DOHH2 (cell line): ENCODE measurements around the gene ARIH2.

ENCODE experiments used
- H3F3A ChIP-seq: fragments of 200-600 bp; sonication (generic), shearing (Covaris generic); 2 replicates; pipeline ENCODE4 v1.6.0; 2016; ENCODE audit warnings: antibody characterized with exemption, mild to moderate bottlenecking; ENCODE audit not compliant: control insufficient read depth, insufficient read depth
- H3K27ac ChIP-seq: fragments of 200-600 bp; sonication (generic); 2 replicates; pipeline ENCODE4 v1.5.1; 2014; ENCODE audit warnings: low read depth, mild to moderate bottlenecking, low read length, moderate library complexity
- H3K27me3 ChIP-seq: fragments of 200-600 bp; sonication (generic); 2 replicates; pipeline ENCODE4 v1.6.1; 2014; ENCODE audit warnings: mild to moderate bottlenecking, low read length, mixed read lengths; ENCODE audit not compliant: control insufficient read depth
- H3K36me3 ChIP-seq: fragments of 200-600 bp; sonication (generic); 2 replicates; pipeline ENCODE4 v1.6.1; 2014; ENCODE audit warnings: mild to moderate bottlenecking, low read length, moderate library complexity, mixed read lengths; ENCODE audit not compliant: control insufficient read depth
- H3K4me1 ChIP-seq: fragments of 200-600 bp; sonication (generic); 2 replicates; pipeline ENCODE4 v1.6.1; 2014; ENCODE audit warnings: mild to moderate bottlenecking, low read length, mixed read lengths; ENCODE audit not compliant: control insufficient read depth
- H3K4me2 ChIP-seq: fragments of 200-600 bp; sonication (generic); 2 replicates; pipeline ENCODE4 v1.6.0; 2014; ENCODE audit warnings: mild to moderate bottlenecking, low read length, moderate library complexity
- H3K4me3 ChIP-seq: fragments of 200-600 bp; sonication (generic); 2 replicates; pipeline ENCODE4 v1.5.1; 2014; ENCODE audit warnings: mild to moderate bottlenecking, low read length, mixed read lengths
- H3K79me2 ChIP-seq: fragments of 200-600 bp; sonication (generic); 2 replicates; pipeline ENCODE4 v1.6.1; 2014; ENCODE audit warnings: mild to moderate bottlenecking, low read length, mixed read lengths; ENCODE audit not compliant: control insufficient read depth
- H3K9me2 ChIP-seq: fragments of 200-600 bp; sonication (generic); replicated peaks from 2 replicates; pipeline ENCODE4 v1.6.1; 2014; ENCODE audit warnings: mild to moderate bottlenecking, low read length, mixed read lengths; ENCODE audit not compliant: control insufficient read depth
- H3K9me3 ChIP-seq: fragments of 200-600 bp; sonication (generic); 2 replicates; pipeline ENCODE4 v1.6.1; 2014; ENCODE audit warnings: antibody characterized with exemption, low read length, mixed read lengths; ENCODE audit not compliant: control insufficient read depth, insufficient read depth
- H4K20me1 ChIP-seq: fragments of 200-600 bp; sonication (generic); 2 replicates; pipeline ENCODE4 v1.6.0; 2014; ENCODE audit warnings: low read depth, mild to moderate bottlenecking, antibody characterized with exemption, low read length, moderate library complexity; ENCODE audit not compliant: control insufficient read depth, insufficient read depth
- EZH2phosphoT487 ChIP-seq: fragments of 200-600 bp; sonication (generic); IDR thresholded peaks from 2 replicates; pipeline ENCODE4 v1.6.1; 2017; ENCODE audit warnings: borderline replicate concordance, mild to moderate bottlenecking, antibody characterized with exemption, low read length, moderate library complexity, mixed read lengths
- TF ChIP-seq, protein P1 (sequence below): fragments of 200-600 bp; sonication (generic); IDR thresholded peaks from one replicate; pipeline ENCODE4 v1.5.1; 2014; ENCODE audit warnings: antibody characterized with exemption, mild to moderate bottlenecking, low read depth, low read length; ENCODE audit not compliant: poor library complexity, severe bottlenecking

ARIH2 gene

DNA sequence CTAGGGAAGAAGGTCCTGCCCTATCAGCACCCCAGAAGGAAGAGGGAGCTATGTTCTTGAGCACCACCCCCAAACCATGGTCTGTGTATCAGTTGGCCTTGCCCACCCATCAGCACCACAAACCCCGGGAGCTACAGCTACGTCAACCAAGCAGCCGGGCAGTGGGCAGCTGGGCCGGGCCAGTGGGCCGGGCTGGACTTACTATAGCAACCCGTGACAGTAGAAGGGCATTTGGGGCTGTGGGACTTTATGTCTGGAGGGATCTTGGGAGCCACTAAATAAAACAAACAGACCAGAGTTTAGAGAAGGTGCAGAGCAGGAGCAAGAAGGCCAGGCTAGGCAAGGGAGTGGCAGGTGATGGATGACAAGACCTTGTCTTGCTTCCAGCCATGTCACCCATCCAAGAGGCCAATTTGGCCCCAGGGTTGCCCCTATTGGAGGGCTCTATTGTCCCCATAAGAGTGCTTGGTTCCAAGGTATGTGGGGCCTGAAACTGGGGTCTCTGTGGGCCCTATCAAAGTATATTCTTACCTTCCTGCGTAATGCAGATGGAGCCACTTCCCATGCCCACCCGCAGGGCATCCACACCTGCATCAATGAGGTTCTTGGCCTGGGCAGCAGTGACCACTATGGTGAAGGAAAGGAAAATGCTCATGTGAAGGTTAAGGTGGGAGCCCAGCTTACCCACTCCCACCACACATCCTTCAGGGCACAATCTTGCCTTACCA is 107.3 kb downstream of the ARIH2 start:
- H3K9me3 ChIP-seq: no peaks in the 10 kb centered on the region
- H4K20me1 ChIP-seq: peaks cover 4% of the 10 kb centered on the region; the same call in 1 of the 2 replicates
- H3K4me2 ChIP-seq: peak overlapping the region; percentile 94
- TF ChIP-seq, protein P1, sequence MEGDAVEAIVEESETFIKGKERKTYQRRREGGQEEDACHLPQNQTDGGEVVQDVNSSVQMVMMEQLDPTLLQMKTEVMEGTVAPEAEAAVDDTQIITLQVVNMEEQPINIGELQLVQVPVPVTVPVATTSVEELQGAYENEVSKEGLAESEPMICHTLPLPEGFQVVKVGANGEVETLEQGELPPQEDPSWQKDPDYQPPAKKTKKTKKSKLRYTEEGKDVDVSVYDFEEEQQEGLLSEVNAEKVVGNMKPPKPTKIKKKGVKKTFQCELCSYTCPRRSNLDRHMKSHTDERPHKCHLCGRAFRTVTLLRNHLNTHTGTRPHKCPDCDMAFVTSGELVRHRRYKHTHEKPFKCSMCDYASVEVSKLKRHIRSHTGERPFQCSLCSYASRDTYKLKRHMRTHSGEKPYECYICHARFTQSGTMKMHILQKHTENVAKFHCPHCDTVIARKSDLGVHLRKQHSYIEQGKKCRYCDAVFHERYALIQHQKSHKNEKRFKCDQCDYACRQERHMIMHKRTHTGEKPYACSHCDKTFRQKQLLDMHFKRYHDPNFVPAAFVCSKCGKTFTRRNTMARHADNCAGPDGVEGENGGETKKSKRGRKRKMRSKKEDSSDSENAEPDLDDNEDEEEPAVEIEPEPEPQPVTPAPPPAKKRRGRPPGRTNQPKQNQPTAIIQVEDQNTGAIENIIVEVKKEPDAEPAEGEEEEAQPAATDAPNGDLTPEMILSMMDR: no peak
- TF ChIP-seq EZH2phosphoT487: no peak
- H3K27ac ChIP-seq: peak overlapping the region; percentile 15; the same call in 1 of the 2 replicates
- no peaks in the 10 kb centered on the region for H3K9me2 ChIP-seq
- H3K4me3 ChIP-seq: peak overlapping the region; percentile 12
- peaks cover 61% of the 10 kb centered on the region for H3K4me1 ChIP-seq
- H3F3A ChIP-seq: peaks cover 38% of the 10 kb centered on the region
- H3K79me2 ChIP-seq: peaks cover 77% of the 10 kb centered on the region
- no peaks in the 10 kb centered on the region for H3K27me3 ChIP-seq
- H3K36me3 ChIP-seq: peaks cover 90% of the 10 kb centered on the region

DNA sequence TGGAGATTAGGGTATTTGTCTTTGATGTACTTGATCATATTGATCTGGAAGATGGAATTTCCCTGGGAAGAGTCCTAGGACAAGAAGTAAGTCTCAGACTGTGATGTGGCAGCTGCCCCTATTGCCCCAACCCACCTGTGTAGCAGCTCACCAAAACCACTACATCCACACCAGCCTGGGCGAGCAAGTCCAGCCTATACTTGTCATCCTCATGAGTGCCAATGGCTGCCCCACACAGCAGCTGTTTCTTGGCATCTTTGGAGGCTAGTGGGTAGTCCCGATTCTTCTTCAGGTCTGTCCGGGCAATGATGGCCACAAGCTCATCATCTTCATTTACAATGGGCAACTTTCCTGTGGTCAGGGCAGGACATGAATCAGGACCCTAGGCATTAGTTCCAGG is 107.9 kb downstream of the ARIH2 start:
- H3K79me2 ChIP-seq: peaks cover 73% of the 10 kb centered on the region
- peaks cover 61% of the 10 kb centered on the region for H3K4me1 ChIP-seq
- H3K4me2 ChIP-seq: peak overlapping the region; percentile 94
- peak overlapping the region; percentile 7 for H3K4me3 ChIP-seq
- H3K27ac ChIP-seq: no peak overlapping the region
- no peak for TF ChIP-seq EZH2phosphoT487
- TF ChIP-seq, protein P1: no peak
- H3F3A ChIP-seq: peaks cover 43% of the 10 kb centered on the region
- H3K36me3 ChIP-seq: peaks cover 92% of the 10 kb centered on the region
- H4K20me1 ChIP-seq: peaks cover 4% of the 10 kb centered on the region; the same call in 1 of the 2 replicates
- no peaks in the 10 kb centered on the region for H3K9me2 ChIP-seq
- H3K27me3 ChIP-seq: no peaks in the 10 kb centered on the region
- no peaks in the 10 kb centered on the region for H3K9me3 ChIP-seq

DNA sequence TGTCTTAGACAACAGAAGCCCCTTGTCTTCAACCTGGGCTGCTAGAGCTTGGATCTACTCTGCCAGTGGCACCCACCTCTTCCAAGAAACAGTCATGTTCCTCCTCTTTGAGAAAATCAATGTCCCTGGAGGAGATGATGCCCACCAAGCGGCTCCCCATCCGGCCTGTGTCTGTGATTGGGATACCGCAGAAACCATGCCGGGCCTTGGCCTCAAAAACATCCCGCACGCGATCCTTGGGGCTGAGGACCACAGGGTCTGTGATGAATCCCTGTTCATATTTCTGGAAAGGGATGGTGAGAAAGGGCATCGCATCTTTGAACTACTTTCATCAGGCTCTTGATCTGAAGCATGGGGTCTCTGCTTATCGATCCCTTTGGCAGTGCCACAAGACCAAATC is 109.0 kb downstream of the ARIH2 start:
- no peaks in the 10 kb centered on the region for H3K9me3 ChIP-seq
- H3F3A ChIP-seq: peaks cover 47% of the 10 kb centered on the region
- peaks cover 4% of the 10 kb centered on the region; the same call in 1 of the 2 replicates for H4K20me1 ChIP-seq
- peak overlapping the region; percentile 94 for H3K4me2 ChIP-seq
- H3K9me2 ChIP-seq: no peaks in the 10 kb centered on the region
- H3K4me1 ChIP-seq: peaks cover 61% of the 10 kb centered on the region
- H3K27ac ChIP-seq: 0 out of 2 replicates have a peak overlapping the region, but pooled peaks have one; percentile 2
- no peaks in the 10 kb centered on the region for H3K27me3 ChIP-seq
- no peak for TF ChIP-seq EZH2phosphoT487
- TF ChIP-seq, protein P1: no peak
- peaks cover 66% of the 10 kb centered on the region for H3K79me2 ChIP-seq
- peaks cover 96% of the 10 kb centered on the region for H3K36me3 ChIP-seq
- peak overlapping the region; percentile 91 for H3K4me3 ChIP-seq
